ENCODE data around the gene LIF. TPM values are rescaled to one million over a fixed set of nuclear protein-coding genes. Genes with fewer than 3 reads are reported as not detected.
A peak's percentile ranks its signal among the peaks of the same experiment; 100 is the strongest.

LIF gene
- total RNA-seq, 1 experiment from 2014 or later: 34.4 TPM

- H3K4me1 ChIP-seq (ENCODE audit: control insufficient read depth, insufficient read depth, low read length): peaks cover 45% of the 10 kb centered on the region
- ATAC-seq (peak; percentile 8; the same call in 1 of the 2 replicates), DNase-seq (ENCODE audit: low read depth, low spot score) (no peak)
- H3K9me3 ChIP-seq (ENCODE audit: control insufficient read depth, insufficient read depth, low read depth, low read length): no peaks in the 10 kb centered on the region
- no TSS peak for BruUV-seq (replicated peaks)
- TF ChIP-seq REST (IDR thresholded peaks at IDR 0.05; ENCODE audit: insufficient read depth in 1 of 2, low read depth in 2 of 2, low read length in 1 of 2): no peak
- no peak for TF ChIP-seq CTCF (IDR thresholded peaks at IDR 0.05)
- no peak for TF ChIP-seq SIN3A (IDR thresholded peaks at IDR 0.05; ENCODE audit: borderline replicate concordance, insufficient read depth, low read depth, low read length)
- no peak for TF ChIP-seq POLR2AphosphoS5 (IDR thresholded peaks at IDR 0.05; ENCODE audit: low read depth, low read length)
- no peaks in the 10 kb centered on the region for H3K36me3 ChIP-seq (ENCODE audit: control insufficient read depth, insufficient read depth, low read length)
- peak overlapping the region; percentile 89 for H3K27ac ChIP-seq (ENCODE audit: low read length)
- intact Hi-C loops (cut with micrococcal nuclease; ENCODE audit: unreplicated experiment) (no loop called here), in situ Hi-C loops (cut with HindIII; ENCODE audit: low pct_unique_long_range_greater_than_20kb, low sequenced_read_pairs) (no loop called here)
- POLR2A ChIA-PET: interaction anchor here (0.6 kb wide), 1 partner anchor 49 kb away, joined by 9 read pairs; no protein-coding TSS in a partner anchor
- H3K4me3 ChIP-seq (ENCODE audit: low read depth in 2 of 2, low read length in 2 of 2): no peak overlapping the region
- no peaks in the 10 kb centered on the region for H3K27me3 ChIP-seq (ENCODE audit: control insufficient read depth, insufficient read depth, low read length)
- CTCF ChIA-PET: no interaction called here
Observed at GRCh38 chr22:30226192-30226832, 20.2 kb downstream of the LIF start.

- ATAC-seq (no peak), DNase-seq (ENCODE audit: low read depth, low spot score) (no peak)
- Histone ChIP-seq H3K27ac (ENCODE audit: low read length) (peak overlapping the region; percentile 89), H3K9me3 (ENCODE audit: control insufficient read depth, insufficient read depth, low read depth, low read length) (no peaks in the 10 kb centered on the region), H3K4me3 (ENCODE audit: low read depth in 2 of 2, low read length in 2 of 2) (no peak overlapping the region), H3K27me3 (ENCODE audit: control insufficient read depth, insufficient read depth, low read length) (no peaks in the 10 kb centered on the region), H3K4me1 (ENCODE audit: control insufficient read depth, insufficient read depth, low read length) (peaks cover 49% of the 10 kb centered on the region), H3K36me3 (ENCODE audit: control insufficient read depth, insufficient read depth, low read length) (no peaks in the 10 kb centered on the region)
- CTCF ChIA-PET: no interaction called here
- POLR2A ChIA-PET: no interaction called here
- intact Hi-C loops (cut with micrococcal nuclease; ENCODE audit: unreplicated experiment): no loop called here
- no TSS peak for BruUV-seq (replicated peaks)
- no peak for TF ChIP-seq TCF7L2 (IDR thresholded peaks at IDR 0.05; ENCODE audit: low read depth, low read length)
- TF ChIP-seq CTCF (IDR thresholded peaks at IDR 0.05): no peak
- no peak for TF ChIP-seq SIN3A (IDR thresholded peaks at IDR 0.05; ENCODE audit: borderline replicate concordance, insufficient read depth, low read depth, low read length)
- TF ChIP-seq POLR2AphosphoS5 (IDR thresholded peaks at IDR 0.05; ENCODE audit: low read depth, low read length): no peak
- no peak for TF ChIP-seq REST (IDR thresholded peaks at IDR 0.05; ENCODE audit: insufficient read depth in 1 of 2, low read depth in 2 of 2, low read length in 1 of 2)
- in situ Hi-C loops (cut with HindIII; ENCODE audit: low pct_unique_long_range_greater_than_20kb, low sequenced_read_pairs): no loop called here
Observed at GRCh38 chr22:30225220-30225927, 21.2 kb downstream of the LIF start.

Data from Panc1 (cell line).